Neural cell (in vitro differentiated cells): ENCODE data around the gene NECAB3. TPM values are rescaled to one million over a fixed set of nuclear protein-coding genes. Genes with fewer than 3 reads are reported as not detected.

Experiments used
- H2AFZ ChIP-seq: fragments of 200-600, 300-800 bp; sonication (generic), shearing (Covaris generic); 2 replicates; pipeline ENCODE4 v1.6.0; 2014; ENCODE audit warnings: low read depth, mild to moderate bottlenecking, antibody characterized with exemption, low read length, moderate library complexity
- H3F3A ChIP-seq: fragments of 200-600 bp; shearing (Covaris generic); 2 replicates; pipeline ENCODE4 v1.6.1; 2016; ENCODE audit warnings: mild to moderate bottlenecking, moderate library complexity, mixed read lengths, antibody characterized with exemption, low read length; ENCODE audit not compliant: insufficient read depth, poor library complexity, severe bottlenecking
- H3K27ac ChIP-seq: fragments of 200-600, 300-800 bp; sonication (generic), shearing (Covaris generic); 2 replicates; pipeline ENCODE4 v1.5.1; 2014; ENCODE audit warnings: mild to moderate bottlenecking, low read length, moderate library complexity
- H3K27me3 ChIP-seq: fragments of 300-800, 200-600 bp; sonication (generic), shearing (Covaris generic); 2 replicates; pipeline ENCODE4 v1.6.0; 2014; ENCODE audit warnings: mild to moderate bottlenecking, low read depth, low read length, moderate library complexity; ENCODE audit not compliant: insufficient read depth
- H3K36me3 ChIP-seq: fragments of 300-800, 200-600 bp; sonication (generic), shearing (Covaris generic); 2 replicates; pipeline ENCODE4 v1.5.1; 2014; ENCODE audit warnings: mild to moderate bottlenecking, antibody characterized with exemption, low read length, moderate library complexity; ENCODE audit not compliant: insufficient read depth
- H3K4me2 ChIP-seq: fragments of 300-800, 200-600 bp; sonication (generic), shearing (Covaris generic); 2 replicates; pipeline ENCODE4 v1.6.0; 2014; ENCODE audit warnings: mild to moderate bottlenecking, low read length
- H3K4me3 ChIP-seq: fragments of 300-800, 200-600 bp; sonication (generic), shearing (Covaris generic); 2 replicates; pipeline ENCODE4 v1.5.1; 2014; ENCODE audit warnings: mild to moderate bottlenecking, low read length, moderate library complexity
- H3K79me2 ChIP-seq: fragments of 200-600 bp; shearing (Covaris generic); replicated peaks from 2 replicates; pipeline ENCODE4 v1.6.0; 2014; ENCODE audit warnings: mild to moderate bottlenecking, low read length, moderate library complexity; ENCODE audit not compliant: insufficient read depth
- H3K9ac ChIP-seq: fragments of 300-800, 200-600 bp; sonication (generic), shearing (Covaris generic); 2 replicates; pipeline ENCODE4 v1.6.1; 2016; ENCODE audit warnings: mild to moderate bottlenecking, low read length, mixed read lengths
- H3K9me2 ChIP-seq: fragments of 200-600 bp; shearing (Covaris generic); 2 replicates; pipeline ENCODE4 v1.6.1; 2016; ENCODE audit warnings: mild to moderate bottlenecking, low read length, mixed read lengths; ENCODE audit not compliant: insufficient read depth
- H3K9me3 ChIP-seq: fragments of 200-600, 300-800 bp; sonication (generic), shearing (Covaris generic); 2 replicates; pipeline ENCODE4 v1.6.1; 2016; ENCODE audit warnings: mild to moderate bottlenecking, mixed run types, low read length, moderate library complexity, mixed read lengths
- H4K20me1 ChIP-seq: fragments of 200-600 bp; shearing (Covaris generic); 2 replicates; pipeline ENCODE4 v1.6.1; 2016; ENCODE audit warnings: mild to moderate bottlenecking, mixed run types; ENCODE audit not compliant: insufficient read depth
- EP300 ChIP-seq: fragments of 450-650 bp; conservative IDR thresholded peaks from 2 replicates; pipeline ENCODE4 v1.6.1; 2014; ENCODE audit warnings: antibody characterized with exemption, mild to moderate bottlenecking, moderate library complexity; ENCODE audit not compliant: poor library complexity, severe bottlenecking
- EZH2 ChIP-seq: fragments of 200-600, 300-800 bp; shearing (Covaris generic), sonication (generic); IDR thresholded peaks from 2 replicates; pipeline ENCODE4 v1.6.1; 2014; ENCODE audit warnings: antibody characterized with exemption, low read length, borderline replicate concordance, mild to moderate bottlenecking; ENCODE audit not compliant: insufficient read depth, poor library complexity, severe bottlenecking
- MXI1 ChIP-seq: fragments of 450-650 bp; conservative IDR thresholded peaks from 2 replicates; pipeline ENCODE4 v1.6.1; 2014; ENCODE audit warnings: antibody characterized with exemption, mild to moderate bottlenecking; ENCODE audit not compliant: poor library complexity, severe bottlenecking
- POLR2AphosphoS5 ChIP-seq: IDR thresholded peaks from 2 replicates; pipeline ENCODE4 v1.6.1; 2012
- RAD21 ChIP-seq: fragments of 450-650 bp; conservative IDR thresholded peaks from 2 replicates; pipeline ENCODE4 v1.6.1; 2014; ENCODE audit warnings: antibody characterized with exemption, mild to moderate bottlenecking, moderate library complexity
- REST ChIP-seq: IDR thresholded peaks from 2 replicates; pipeline ENCODE4 v1.6.1; 2012; ENCODE audit warnings: borderline replicate concordance
- SMC3 ChIP-seq: fragments of 450-650 bp; conservative IDR thresholded peaks from 2 replicates; pipeline ENCODE4 v1.6.1; 2014; ENCODE audit warnings: antibody characterized with exemption, mild to moderate bottlenecking, moderate library complexity; ENCODE audit not compliant: poor library complexity
- TAF1 ChIP-seq: IDR thresholded peaks from 2 replicates; pipeline ENCODE4 v1.6.1; 2012; ENCODE audit warnings: low read depth
- polyA plus RNA-seq: library from polyadenylated mRNA; depleted of rRNA; stranded (reverse); fragments of >200 nt; gene quantifications from 2 replicates; pipeline ENCODE4 v1.2.3, GENCODE V29; 2014
- TF ChIP-seq, protein P1 (sequence below): fragments of 450-650 bp; IDR thresholded peaks from 2 replicates; pipeline ENCODE4 v1.5.1; 2014; ENCODE audit warnings: antibody characterized with exemption, mild to moderate bottlenecking, moderate library complexity; ENCODE audit not compliant: poor library complexity, severe bottlenecking

NECAB3 gene
- polyA plus RNA-seq, 1 donor from 2014 or later: 21.4 TPM

DNA sequence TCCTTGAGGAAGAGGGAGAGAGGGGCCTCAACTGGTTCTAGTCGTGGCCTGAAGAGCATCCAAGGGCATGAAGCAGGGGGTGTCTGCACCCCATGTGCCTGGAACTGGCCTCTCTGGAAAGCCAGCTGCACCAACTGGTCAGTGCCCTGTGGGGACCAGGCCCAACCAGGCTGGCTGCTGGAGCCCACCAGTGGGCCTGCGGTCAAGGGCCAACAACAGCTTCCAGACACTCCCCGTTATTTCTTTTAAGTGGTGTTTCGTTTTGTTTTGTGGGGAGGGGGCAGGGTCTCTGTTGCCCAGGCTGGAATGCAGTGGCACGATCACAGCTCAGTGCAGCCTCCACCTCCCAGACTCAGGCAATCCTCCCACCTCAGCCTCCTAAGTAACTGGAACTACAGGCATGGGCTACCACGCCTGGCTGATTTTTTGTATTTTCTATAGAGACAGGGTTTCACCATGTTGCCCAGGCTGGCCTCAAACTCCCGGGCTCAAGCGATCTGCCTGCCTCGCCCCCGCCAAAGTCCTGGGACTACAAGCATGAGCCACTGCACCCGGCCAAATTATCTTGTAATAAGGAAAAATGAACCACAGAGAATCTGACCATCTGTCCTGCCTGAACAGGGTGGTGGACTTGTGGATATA, 24.0 kb downstream of the NECAB3 start:
- H3F3A ChIP-seq: no peaks in the 10 kb centered on the region
- H3K9me3 ChIP-seq: no peaks in the 10 kb centered on the region
- H2AFZ ChIP-seq: no peak overlapping the region
- H3K27ac ChIP-seq: no peak overlapping the region
- H3K79me2 ChIP-seq: no peaks in the 10 kb centered on the region
- no peaks in the 10 kb centered on the region for H4K20me1 ChIP-seq
- TF ChIP-seq MXI1 (no peak), RAD21 (no peak), POLR2AphosphoS5 (no peak), EP300 (no peak), SMC3 (no peak), REST (no peak), EZH2 (no peak), TAF1 (no peak)
- TF ChIP-seq, protein P1, sequence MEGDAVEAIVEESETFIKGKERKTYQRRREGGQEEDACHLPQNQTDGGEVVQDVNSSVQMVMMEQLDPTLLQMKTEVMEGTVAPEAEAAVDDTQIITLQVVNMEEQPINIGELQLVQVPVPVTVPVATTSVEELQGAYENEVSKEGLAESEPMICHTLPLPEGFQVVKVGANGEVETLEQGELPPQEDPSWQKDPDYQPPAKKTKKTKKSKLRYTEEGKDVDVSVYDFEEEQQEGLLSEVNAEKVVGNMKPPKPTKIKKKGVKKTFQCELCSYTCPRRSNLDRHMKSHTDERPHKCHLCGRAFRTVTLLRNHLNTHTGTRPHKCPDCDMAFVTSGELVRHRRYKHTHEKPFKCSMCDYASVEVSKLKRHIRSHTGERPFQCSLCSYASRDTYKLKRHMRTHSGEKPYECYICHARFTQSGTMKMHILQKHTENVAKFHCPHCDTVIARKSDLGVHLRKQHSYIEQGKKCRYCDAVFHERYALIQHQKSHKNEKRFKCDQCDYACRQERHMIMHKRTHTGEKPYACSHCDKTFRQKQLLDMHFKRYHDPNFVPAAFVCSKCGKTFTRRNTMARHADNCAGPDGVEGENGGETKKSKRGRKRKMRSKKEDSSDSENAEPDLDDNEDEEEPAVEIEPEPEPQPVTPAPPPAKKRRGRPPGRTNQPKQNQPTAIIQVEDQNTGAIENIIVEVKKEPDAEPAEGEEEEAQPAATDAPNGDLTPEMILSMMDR: no peak
- H3K9ac ChIP-seq: no peak overlapping the region
- H3K4me3 ChIP-seq: no peak overlapping the region
- no peaks in the 10 kb centered on the region for H3K9me2 ChIP-seq
- no peaks in the 10 kb centered on the region for H3K27me3 ChIP-seq
- H3K36me3 ChIP-seq: no peaks in the 10 kb centered on the region
- H3K4me2 ChIP-seq: no peak overlapping the region

DNA sequence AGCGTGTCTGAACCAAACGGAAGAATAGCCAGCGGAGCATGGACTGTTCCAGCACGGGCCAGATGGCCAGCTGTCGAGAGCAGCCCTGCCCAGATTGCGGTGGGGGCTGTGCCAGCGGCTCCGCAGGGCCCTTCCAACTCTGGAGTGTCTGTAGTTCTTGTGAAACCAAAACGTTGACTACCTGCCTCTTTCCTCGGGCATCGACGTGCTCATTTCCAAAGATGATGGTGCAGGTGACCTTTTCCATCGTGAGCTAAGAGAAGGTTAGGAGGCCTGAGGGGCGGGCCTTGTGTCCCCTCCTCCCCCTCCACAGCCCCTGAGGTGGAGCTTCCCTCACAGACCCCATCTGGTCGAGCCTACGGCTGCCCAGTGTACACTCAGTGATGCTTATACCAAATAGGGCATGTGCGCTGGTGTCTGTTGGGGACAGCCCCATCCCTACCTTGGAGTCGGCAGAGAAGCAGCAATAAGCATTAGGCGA, 25.0 kb downstream of the NECAB3 start:
- no peak overlapping the region for H3K4me3 ChIP-seq
- H3K79me2 ChIP-seq: no peaks in the 10 kb centered on the region
- no peak overlapping the region for H2AFZ ChIP-seq
- no peaks in the 10 kb centered on the region for H4K20me1 ChIP-seq
- peaks cover 6% of the 10 kb centered on the region for H3K36me3 ChIP-seq
- TF ChIP-seq REST (no peak), SMC3 (no peak), POLR2AphosphoS5 (no peak), TAF1 (no peak), MXI1 (no peak), EZH2 (no peak)
- TF ChIP-seq, protein P1: no peak
- H3F3A ChIP-seq: no peaks in the 10 kb centered on the region
- no peak overlapping the region for H3K4me2 ChIP-seq
- H3K9ac ChIP-seq: no peak overlapping the region
- H3K9me3 ChIP-seq: no peaks in the 10 kb centered on the region
- no peaks in the 10 kb centered on the region for H3K27me3 ChIP-seq
- H3K27ac ChIP-seq: no peak overlapping the region
- H3K9me2 ChIP-seq: no peaks in the 10 kb centered on the region
